HepG2 (cell line): ENCODE measurements around the gene MRLN. TPM values are rescaled to one million over a fixed set of nuclear protein-coding genes. Genes with fewer than 3 reads are reported as not detected.

Experiments
- ATAC-seq: fragments of 200-7000 bp; cut with Tn5 transposase; 3 replicates; pipeline ENCODE4 v1.9.1; 2020; ENCODE audit warnings: mild to moderate bottlenecking, moderate library complexity
- BruUV-seq: library from RNA; stranded (reverse); fragments of 400-500 nt; replicated peaks from 2 replicates; lab custom pipeline; 2021; lab: Mats Ljungman, UMichigan
- CTCF ChIA-PET: fragments of 300-600 bp; formaldehyde crosslinking; extraction: SDS; loops from one replicate; lab custom pipeline; 2021; ENCODE audit warnings: low total read pairs, inconsistent platforms, low intra/inter-chr PET ratio; lab: Yijun Ruan, JAX
- POLR2A ChIA-PET: fragments of 350-600 bp; sonication (Branson Sonifier 250); formaldehyde crosslinking; loops from one replicate; lab custom pipeline; 2020; ENCODE audit warnings: antibody characterized with exemption, inconsistent platforms; lab: Yijun Ruan, JAX
- DNase-seq: peaks from one replicate; pipeline ENCODE4 v3.0.0-alpha.2; 2015; ENCODE audit warnings: low spot score
- FAIRE-seq: peaks from 3 replicates; lab custom pipeline; 2011; peaks lifted over from hg19 to GRCh38; lab: Jason Lieb, UNC
- H2AFZ ChIP-seq: one replicate; pipeline ENCODE4 v1.6.1; 2011; ENCODE audit warnings: low read length, inconsistent platforms
- H3K27ac ChIP-seq: fragments of 300-600 bp; 3 replicates; pipeline ENCODE4 v1.8.0; 2011; ENCODE audit warnings: mixed run types, mild to moderate bottlenecking, mixed read lengths, low read length, inconsistent platforms; ENCODE audit not compliant: insufficient read depth; ENCODE audit errors: extremely low read length
- H3K27me3 ChIP-seq, 2 experiments: fragments of 200-600 bp in 1 of 2; 2 replicates in 1 of 2; 3 replicates in 1 of 2; pipeline versions ENCODE4 v1.6.0 to v1.8.0; 2011; ENCODE audit warnings: low read length in 2 of 2, mild to moderate bottlenecking in 2 of 2, moderate library complexity in 2 of 2, inconsistent platforms in 1 of 2; ENCODE audit not compliant: insufficient read depth in 2 of 2, control insufficient read depth in 1 of 2
- H3K36me3 ChIP-seq, 2 experiments: fragments of 200-600 bp in 1 of 2; replicated peaks in 1 of 2; 2 replicates in 1 of 2; 3 replicates in 1 of 2; pipeline versions ENCODE4 v1.5.1 to v1.8.0; 2011; ENCODE audit warnings: low read length in 2 of 2, inconsistent platforms in 1 of 2; ENCODE audit not compliant: insufficient read depth in 2 of 2, control insufficient read depth in 1 of 2
- H3K4me1 ChIP-seq: 2 replicates; pipeline ENCODE4 v1.5.1; 2012; ENCODE audit warnings: low read length, inconsistent platforms; ENCODE audit not compliant: insufficient read depth
- H3K4me2 ChIP-seq: 2 replicates; pipeline ENCODE4 v1.6.0; 2011; ENCODE audit warnings: low read depth, low read length, inconsistent platforms
- H3K4me3 ChIP-seq, 3 experiments: fragments of 200-600 bp in 1 of 3; sonication (generic), shearing (Covaris generic) in 1 of 3; replicated peaks in 1 of 3; 2 replicates each; pipeline ENCODE4 v1.5.1; 2011 to 2016; ENCODE audit warnings: low read length in 3 of 3, inconsistent platforms in 2 of 3, low read depth in 2 of 3, mild to moderate bottlenecking in 2 of 3, control low read depth in 1 of 3, mixed read lengths in 1 of 3; ENCODE audit not compliant: insufficient read depth in 1 of 3
- H3K79me2 ChIP-seq: one replicate; pipeline ENCODE4 v1.6.1; 2011; ENCODE audit warnings: low read length, inconsistent platforms; ENCODE audit not compliant: insufficient read depth
- H3K9ac ChIP-seq: 2 replicates; pipeline ENCODE4 v1.6.0; 2011; ENCODE audit warnings: mild to moderate bottlenecking, low read depth, low read length, inconsistent platforms; ENCODE audit not compliant: insufficient read depth
- H3K9me3 ChIP-seq: 2 replicates; pipeline ENCODE4 v1.5.1; 2012; ENCODE audit warnings: mild to moderate bottlenecking, low read length
- H4K20me1 ChIP-seq: 2 replicates; pipeline ENCODE4 v1.6.0; 2011; ENCODE audit warnings: inconsistent platforms, mild to moderate bottlenecking, low read length, moderate library complexity; ENCODE audit not compliant: insufficient read depth
- HMGXB3 ChIP-seq: sonication (generic); formaldehyde crosslinking; IDR thresholded peaks from 2 replicates; pipeline ENCODE4 v1.4.0; 2020; ENCODE audit warnings: missing genetic modification reagents, borderline replicate concordance
- MEIS1 ChIP-seq: sonication (generic); formaldehyde crosslinking; IDR thresholded peaks from 2 replicates; pipeline ENCODE4 v1.9.0; 2021; ENCODE audit warnings: mild to moderate bottlenecking, missing genetic modification reagents, moderate library complexity, borderline replicate concordance
- PRDM4 ChIP-seq: sonication (generic); formaldehyde crosslinking; IDR thresholded peaks from 2 replicates; pipeline ENCODE4 v1.9.0; 2021; ENCODE audit warnings: missing genetic modification reagents, borderline replicate concordance
- TAF1 ChIP-seq: sonication (generic); formaldehyde crosslinking; IDR thresholded peaks from 2 replicates; pipeline ENCODE4 v1.4.0; 2020; ENCODE audit warnings: missing genetic modification reagents
- THAP7 ChIP-seq: sonication (generic); formaldehyde crosslinking; IDR thresholded peaks from 2 replicates; pipeline ENCODE4 v1.8.1; 2023; ENCODE audit warnings: mild to moderate bottlenecking, missing genetic modification reagents
- THYN1 ChIP-seq: sonication (generic); formaldehyde crosslinking; IDR thresholded peaks from 2 replicates; pipeline ENCODE4 v1.8.1; 2023; ENCODE audit warnings: low read depth, mild to moderate bottlenecking, moderate library complexity, missing genetic modification reagents, borderline replicate concordance
- ZBTB1 ChIP-seq: sonication (generic); formaldehyde crosslinking; IDR thresholded peaks from 2 replicates; pipeline ENCODE4 v1.4.0; 2020; ENCODE audit warnings: missing genetic modification reagents, borderline replicate concordance
- ZNF556 ChIP-seq: sonication (generic); formaldehyde crosslinking; IDR thresholded peaks from 2 replicates; pipeline ENCODE4 v1.4.0; 2020; ENCODE audit warnings: mild to moderate bottlenecking, missing genetic modification reagents, borderline replicate concordance
- ZNF572 ChIP-seq: sonication (generic); formaldehyde crosslinking; IDR thresholded peaks from 2 replicates; pipeline ENCODE4 v1.5.1; 2020; ENCODE audit warnings: mild to moderate bottlenecking, missing genetic modification reagents
- ZNF704 ChIP-seq: sonication (generic); formaldehyde crosslinking; IDR thresholded peaks from 2 replicates; pipeline ENCODE4 v1.8.1; 2023; ENCODE audit warnings: mild to moderate bottlenecking, inconsistent platforms, moderate library complexity, missing genetic modification reagents, borderline replicate concordance
- ZNF737 ChIP-seq: sonication (generic); formaldehyde crosslinking; IDR thresholded peaks from 2 replicates; pipeline ENCODE4 v1.5.0; 2020; ENCODE audit warnings: missing genetic modification reagents, mild to moderate bottlenecking, borderline replicate concordance
- ZNF784 ChIP-seq: sonication (generic); formaldehyde crosslinking; IDR thresholded peaks from 2 replicates; pipeline ENCODE4 v1.5.1; 2020; ENCODE audit warnings: missing genetic modification reagents, mild to moderate bottlenecking, borderline replicate concordance
- WGBS: methylation state at CpG from one replicate; pipeline ENCODE4 v1.1.6; 2017; ENCODE audit warnings: low lambda C conversion rate; 5-methylcytosine and 5-hydroxymethylcytosine counted together
- in situ Hi-C: cut with HindIII; loops from 2 replicates; pipeline ENCODE4 v1.10.0; 2017; ENCODE audit warnings: low pct_unique_long_range_greater_than_20kb; ENCODE audit not compliant: extremely low pct_ligation_motif_present
- intact Hi-C: fragments of 100-400 bp; cut with micrococcal nuclease; formaldehyde crosslinking; loops from one replicate; pipeline ENCODE4 v1.10.0; 2022; ENCODE audit not compliant: unreplicated experiment
- polyA plus RNA-seq, 8 experiments: library from polyadenylated mRNA; depleted of rRNA in 3 of 8; stranded (reverse) in 7 of 8; unstranded in 1 of 8; fragments of >200 nt; fragmentation: Illumina TruSeq in 4 of 8; extraction: Trizol in 4 of 8; gene quantifications; 2 replicates each; pipeline versions ENCODE4 v1.2.1 to v1.2.3, GENCODE V29; 2011 to 2016; ENCODE audit warnings: low read depth in 4 of 8, missing spikeins in 1 of 8, mixed read lengths in 1 of 8; ENCODE audit not compliant: insufficient read depth in 1 of 8
- total RNA-seq, 5 experiments: library from RNA; depleted of rRNA; stranded (reverse); fragments of >200 nt; fragmentation: Illumina TruSeq; extraction: Trizol; gene quantifications; 2 replicates each; pipeline ENCODE4 v1.2.3, GENCODE V29; 2016; ENCODE audit warnings: low read depth in 1 of 5

MRLN gene
- total and polyA plus RNA-seq, 2 of the 13 experiments (the other 11 are each of a cell fraction or from before 2014, with no cell fraction given), result not detected

GRCh38 chr10:59771162-59771807 lies 18.0 kb upstream of the MRLN start (continued):
- TF ChIP-seq HMGXB3 (CRISPR knock-in tag) (no peak), TAF1 (CRISPR knock-in tag) (no peak)

- ChIA-PET CTCF (no interaction called here), POLR2A (no interaction called here)
- Histone ChIP-seq H2AFZ (no peak overlapping the region), H3K27ac (no peak overlapping the region), H3K36me3 (no peaks in the 10 kb centered on the region), H3K4me3 (no peak overlapping the region), H3K9me3 (no peaks in the 10 kb centered on the region), H3K4me2 (no peak overlapping the region), H3K9ac (no peak overlapping the region), H3K4me1 (no peaks in the 10 kb centered on the region), H3K27me3 (no peaks in the 10 kb centered on the region; a peak in 1 of 5 replicates), H4K20me1 (no peaks in the 10 kb centered on the region), H3K79me2 (no peaks in the 10 kb centered on the region)
- in situ Hi-C loops, result no loop called here
- WGBS, result 67% methylated on average over 10 of the region's 11 CpGs
- no peak for ATAC-seq
- no TSS peak for BruUV-seq
- intact Hi-C loops, result no loop called here
- no peak for FAIRE-seq
- no peak for DNase-seq
- TF ChIP-seq ZNF737 (CRISPR knock-in tag) (no peak), ZNF556 (CRISPR knock-in tag) (no peak), MEIS1 (CRISPR knock-in tag) (no peak), THYN1 (CRISPR knock-in tag) (no peak), PRDM4 (CRISPR knock-in tag) (no peak), ZNF784 (CRISPR knock-in tag) (no peak), THAP7 (no peak), ZNF572 (CRISPR knock-in tag) (no peak), ZBTB1 (CRISPR knock-in tag) (no peak), ZNF704 (no peak)
Measured at GRCh38 chr10:59770689-59771088, 17.4 kb upstream of the MRLN start.
